ENCODE results near the gene DPM2.

DNA sequence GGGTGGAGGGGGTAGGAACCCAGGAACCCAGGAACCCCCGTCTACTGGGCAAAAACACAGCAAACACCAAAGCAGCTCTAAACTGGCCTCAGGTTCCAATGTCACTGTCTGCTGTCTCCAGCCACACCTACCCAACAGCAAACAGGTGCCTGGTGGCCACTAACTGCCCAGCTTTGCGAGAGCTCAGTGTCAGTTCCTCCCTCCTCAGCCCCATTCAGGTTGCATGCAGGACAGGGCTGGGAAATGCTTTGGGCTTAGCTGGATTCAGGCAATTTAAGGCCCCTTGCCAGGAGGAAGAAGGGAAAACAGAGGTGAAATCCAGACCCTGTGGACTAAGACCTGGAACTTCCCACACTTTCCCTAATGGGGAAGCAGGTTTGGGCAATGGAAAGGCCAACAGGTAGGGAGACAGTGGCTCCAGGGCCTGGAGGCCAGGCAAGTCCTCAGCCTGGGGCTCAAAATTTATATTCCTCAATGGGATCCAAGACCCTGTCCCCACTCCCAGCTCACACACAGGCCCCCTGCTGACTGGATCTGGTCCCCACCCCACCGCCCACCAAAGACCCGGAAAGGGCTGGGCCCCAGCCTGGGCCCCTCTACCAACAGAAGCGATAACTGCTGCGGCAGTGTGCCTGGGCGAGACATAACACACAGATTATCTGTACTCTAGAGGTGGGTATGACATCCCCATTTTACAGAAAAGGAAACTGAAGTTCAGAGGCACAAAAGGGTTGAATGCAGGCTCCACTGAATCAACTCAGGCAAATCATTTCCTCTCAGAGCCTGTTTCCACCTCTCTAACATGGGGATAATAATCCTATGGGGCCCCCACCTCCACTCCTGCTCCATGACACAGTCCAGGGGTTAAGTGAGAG lies 39.6 kb upstream of the DPM2 start:
- TF ChIP-seq, protein P1, sequence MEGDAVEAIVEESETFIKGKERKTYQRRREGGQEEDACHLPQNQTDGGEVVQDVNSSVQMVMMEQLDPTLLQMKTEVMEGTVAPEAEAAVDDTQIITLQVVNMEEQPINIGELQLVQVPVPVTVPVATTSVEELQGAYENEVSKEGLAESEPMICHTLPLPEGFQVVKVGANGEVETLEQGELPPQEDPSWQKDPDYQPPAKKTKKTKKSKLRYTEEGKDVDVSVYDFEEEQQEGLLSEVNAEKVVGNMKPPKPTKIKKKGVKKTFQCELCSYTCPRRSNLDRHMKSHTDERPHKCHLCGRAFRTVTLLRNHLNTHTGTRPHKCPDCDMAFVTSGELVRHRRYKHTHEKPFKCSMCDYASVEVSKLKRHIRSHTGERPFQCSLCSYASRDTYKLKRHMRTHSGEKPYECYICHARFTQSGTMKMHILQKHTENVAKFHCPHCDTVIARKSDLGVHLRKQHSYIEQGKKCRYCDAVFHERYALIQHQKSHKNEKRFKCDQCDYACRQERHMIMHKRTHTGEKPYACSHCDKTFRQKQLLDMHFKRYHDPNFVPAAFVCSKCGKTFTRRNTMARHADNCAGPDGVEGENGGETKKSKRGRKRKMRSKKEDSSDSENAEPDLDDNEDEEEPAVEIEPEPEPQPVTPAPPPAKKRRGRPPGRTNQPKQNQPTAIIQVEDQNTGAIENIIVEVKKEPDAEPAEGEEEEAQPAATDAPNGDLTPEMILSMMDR (IDR thresholded peaks at IDR 0.05) = no peak
- no peak for TF ChIP-seq POLR2A (IDR thresholded peaks at IDR 0.05)

Data from thyroid gland (tissue), 4 donors.